Activated naive CD8-positive, alpha-beta T cell treated with anti-CD3 and anti-CD28 coated beads, Interleukin-2, amount 50 U/mL, for 24 hours (primary cell): ENCODE data around the gene HMG20A.

Experiments
- ATAC-seq: fragments of 150-1000 bp; cut with Tn5 transposase; one replicate; pipeline ENCODE4 v1.10.0; 2021
- DNase-seq: peaks from one replicate; pipeline ENCODE4 v3.0.0; 2021
- H3K27ac Mint-ChIP-seq: one replicate; pipeline ENCODE4 v1.8.0; 2021; ENCODE audit warnings: mild to moderate bottlenecking, mixed read lengths
- H3K27me3 Mint-ChIP-seq: one replicate; pipeline ENCODE4 v1.8.0; 2021; ENCODE audit warnings: mixed read lengths
- H3K36me3 Mint-ChIP-seq: one replicate; pipeline ENCODE4 v1.8.0; 2021; ENCODE audit warnings: low read depth, mixed read lengths
- H3K4me1 Mint-ChIP-seq: one replicate; pipeline ENCODE4 v1.8.0; 2021; ENCODE audit warnings: mixed read lengths
- H3K4me3 Mint-ChIP-seq: one replicate; pipeline ENCODE4 v1.8.0; 2021; ENCODE audit warnings: mild to moderate bottlenecking, moderate library complexity, mixed read lengths
- H3K9me3 Mint-ChIP-seq: one replicate; pipeline ENCODE4 v1.8.0; 2021; ENCODE audit warnings: mixed read lengths

The HMG20A gene

DNA sequence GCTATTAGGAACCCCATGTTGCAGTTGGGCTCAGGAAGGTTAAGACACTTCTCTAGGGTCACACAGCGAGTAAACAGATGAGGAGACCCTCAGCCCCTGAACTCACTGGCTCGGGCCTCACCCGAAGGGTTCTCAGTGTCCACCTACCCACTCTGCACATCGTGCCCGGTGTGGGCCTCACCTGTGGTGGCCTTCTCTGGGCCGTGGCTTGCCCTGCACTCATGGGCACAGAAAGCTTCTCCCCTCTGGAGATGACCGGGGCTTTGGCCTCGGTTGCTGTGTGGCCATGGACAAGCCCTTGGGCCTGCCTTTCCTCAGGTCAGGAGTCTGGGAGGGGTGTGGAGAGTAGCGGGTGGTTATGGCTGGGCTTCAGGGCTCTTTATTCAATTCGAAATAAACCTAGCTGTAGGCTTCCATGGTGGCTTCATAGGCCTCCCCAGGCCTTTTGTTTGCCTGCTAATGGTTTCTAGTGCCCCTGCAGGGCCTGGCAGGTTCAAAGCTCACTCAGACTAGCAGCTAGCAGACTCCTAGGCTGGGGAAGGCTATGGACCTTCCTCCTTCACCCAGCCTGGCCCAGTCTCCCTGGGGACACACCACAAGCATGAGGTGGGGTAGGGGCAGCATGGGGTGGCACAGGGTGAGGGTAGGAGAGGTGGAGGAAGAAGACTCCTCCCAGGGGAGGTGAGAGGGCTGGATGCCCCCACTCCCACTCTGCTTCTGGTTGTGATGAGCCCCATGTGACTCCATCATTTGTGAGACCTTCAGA is 108.9 kb downstream of the HMG20A start:
- no peaks in the 10 kb centered on the region for H3K36me3 Mint-ChIP-seq
- H3K27me3 Mint-ChIP-seq, result no peaks in the 10 kb centered on the region
- ATAC-seq (no peak), DNase-seq (no peak)
- H3K27ac Mint-ChIP-seq, result no peak overlapping the region
- no peak overlapping the region for H3K4me3 Mint-ChIP-seq
- H3K4me1 Mint-ChIP-seq, result no peaks in the 10 kb centered on the region
- H3K9me3 Mint-ChIP-seq, result no peaks in the 10 kb centered on the region

DNA sequence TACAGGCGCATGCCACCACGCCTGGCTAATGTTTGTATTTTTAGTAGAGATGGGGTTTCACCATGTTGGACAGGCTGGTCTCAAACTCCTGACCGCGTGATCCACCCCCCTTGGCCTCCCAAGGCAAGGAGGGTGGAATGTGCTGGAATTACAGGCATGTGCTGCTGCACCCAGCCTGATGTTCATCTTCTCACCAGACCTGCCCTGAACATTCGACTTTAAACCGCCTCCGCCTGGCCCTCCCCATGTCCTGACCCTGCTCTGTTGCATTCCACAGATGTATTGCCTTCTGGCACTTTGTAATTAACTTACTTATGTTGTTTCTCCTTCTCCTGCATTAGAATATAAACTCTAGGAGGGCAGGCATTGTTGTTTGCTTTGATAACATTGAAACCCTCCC is 109.9 kb downstream of the HMG20A start:
- H3K4me3 Mint-ChIP-seq, result no peak overlapping the region
- no peak for ATAC-seq
- no peaks in the 10 kb centered on the region for H3K9me3 Mint-ChIP-seq
- no peaks in the 10 kb centered on the region for H3K27me3 Mint-ChIP-seq
- no peak overlapping the region for H3K27ac Mint-ChIP-seq
- DNase-seq, result no peak
- no peaks in the 10 kb centered on the region for H3K4me1 Mint-ChIP-seq
- no peaks in the 10 kb centered on the region for H3K36me3 Mint-ChIP-seq

DNA sequence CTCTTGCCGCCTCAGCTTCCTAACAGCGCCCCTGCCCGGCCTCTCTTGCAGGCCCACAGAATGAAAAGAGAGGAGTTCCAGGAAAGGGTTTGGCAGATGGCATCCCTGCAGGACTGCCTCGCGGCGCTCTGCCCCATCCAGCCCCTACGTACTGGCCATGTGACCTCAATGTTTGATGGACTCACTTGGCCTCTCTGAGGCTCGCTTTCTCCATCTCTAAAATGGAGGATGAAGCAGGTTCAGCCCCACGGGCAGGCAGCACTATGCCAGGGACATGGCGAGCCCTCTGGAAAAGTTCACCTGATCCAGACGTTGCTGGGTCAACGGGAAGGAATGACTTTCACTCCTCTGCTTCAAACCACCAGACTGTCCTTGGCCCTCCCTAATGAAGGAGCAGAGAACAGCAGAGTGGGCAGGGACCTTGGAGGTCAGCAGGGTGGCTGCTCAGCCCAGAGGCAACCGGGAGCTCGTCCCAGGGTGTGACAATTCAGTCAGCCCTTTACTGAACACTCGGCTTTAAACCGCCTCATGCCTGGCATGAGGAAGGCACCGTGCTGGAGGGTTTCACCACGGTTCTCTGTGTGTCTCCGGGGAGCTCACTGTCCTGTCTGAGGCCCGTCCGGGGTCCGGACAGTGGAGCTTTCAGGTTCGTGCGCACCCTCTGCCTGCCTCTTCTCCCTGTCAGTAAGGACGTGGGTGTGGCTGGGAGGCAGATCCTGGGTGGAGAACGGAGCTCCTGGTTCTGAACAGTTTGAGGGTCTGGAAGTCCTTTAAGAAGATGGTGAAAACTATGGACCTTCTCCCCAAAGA is 110.7 kb downstream of the HMG20A start:
- H3K27me3 Mint-ChIP-seq, result no peaks in the 10 kb centered on the region
- no peaks in the 10 kb centered on the region for H3K36me3 Mint-ChIP-seq
- ATAC-seq, result no peak

DNA sequence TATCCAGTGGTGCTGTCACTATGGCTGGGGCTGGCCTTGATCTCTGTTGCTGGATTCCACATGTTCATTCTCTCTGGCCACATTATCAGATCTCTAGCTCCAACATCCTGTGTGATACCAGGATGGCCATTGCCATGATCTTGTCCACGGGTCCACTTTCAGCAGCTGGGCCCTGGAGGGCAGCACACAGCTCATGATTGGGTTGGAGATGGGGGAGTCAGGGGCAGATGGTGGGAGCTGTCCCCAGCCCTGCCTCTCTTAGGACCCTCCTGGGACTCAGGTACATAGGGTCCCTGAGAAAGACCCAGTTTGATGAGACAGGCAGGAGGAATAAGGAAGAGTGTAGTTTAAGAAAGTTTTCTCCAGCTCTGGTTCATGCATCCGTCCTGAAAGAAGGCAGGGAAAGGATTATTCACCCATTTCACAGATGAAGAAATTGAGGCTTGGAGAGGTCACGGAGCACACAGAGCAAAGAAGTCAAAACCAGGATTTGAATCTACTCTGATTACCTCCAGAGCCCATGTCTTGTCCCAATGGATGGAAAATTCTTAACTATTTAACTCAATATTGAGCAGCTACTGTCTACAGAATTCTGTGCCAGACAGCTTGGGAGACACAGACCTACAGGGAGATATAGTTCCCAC is 111.5 kb downstream of the HMG20A start:
- no peak overlapping the region for H3K4me3 Mint-ChIP-seq
- H3K27ac Mint-ChIP-seq, result no peak overlapping the region
- no peaks in the 10 kb centered on the region for H3K9me3 Mint-ChIP-seq
- ATAC-seq, result no peak
- DNase-seq, result no peak
- no peaks in the 10 kb centered on the region for H3K4me1 Mint-ChIP-seq
- no peaks in the 10 kb centered on the region for H3K27me3 Mint-ChIP-seq
- H3K36me3 Mint-ChIP-seq, result no peaks in the 10 kb centered on the region

More for the DNA sequence above, 110.7 kb downstream of the HMG20A start:
- no peaks in the 10 kb centered on the region for H3K4me1 Mint-ChIP-seq
- H3K9me3 Mint-ChIP-seq, result no peaks in the 10 kb centered on the region
- DNase-seq, result no peak
- no peak overlapping the region for H3K27ac Mint-ChIP-seq
- H3K4me3 Mint-ChIP-seq, result no peak overlapping the region

DNA sequence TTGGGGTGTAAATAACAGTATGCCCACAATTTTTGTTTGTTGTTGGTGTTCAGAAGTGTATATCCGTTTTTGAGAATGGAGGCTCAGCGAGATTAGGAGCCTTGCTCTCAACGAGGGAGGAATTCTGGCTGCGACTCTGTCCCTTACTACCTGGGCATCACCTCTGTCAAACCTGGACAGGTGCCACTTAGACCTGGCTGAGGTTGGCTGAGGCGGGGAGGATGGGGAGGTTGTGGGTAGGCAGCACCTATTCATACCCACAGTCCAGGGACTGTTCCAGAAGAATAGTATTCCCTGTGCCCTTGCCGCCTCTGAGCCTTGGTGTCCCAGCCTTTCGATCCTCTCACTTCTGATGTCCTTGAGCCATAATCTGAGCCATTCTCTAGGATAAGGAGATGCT is 112.2 kb downstream of the HMG20A start:
- H3K9me3 Mint-ChIP-seq, result no peaks in the 10 kb centered on the region
- DNase-seq (no peak), ATAC-seq (no peak)
- no peaks in the 10 kb centered on the region for H3K36me3 Mint-ChIP-seq
- H3K27ac Mint-ChIP-seq, result no peak overlapping the region
- peaks cover 2% of the 10 kb centered on the region for H3K4me1 Mint-ChIP-seq
- no peak overlapping the region for H3K4me3 Mint-ChIP-seq
- H3K27me3 Mint-ChIP-seq, result no peaks in the 10 kb centered on the region

DNA sequence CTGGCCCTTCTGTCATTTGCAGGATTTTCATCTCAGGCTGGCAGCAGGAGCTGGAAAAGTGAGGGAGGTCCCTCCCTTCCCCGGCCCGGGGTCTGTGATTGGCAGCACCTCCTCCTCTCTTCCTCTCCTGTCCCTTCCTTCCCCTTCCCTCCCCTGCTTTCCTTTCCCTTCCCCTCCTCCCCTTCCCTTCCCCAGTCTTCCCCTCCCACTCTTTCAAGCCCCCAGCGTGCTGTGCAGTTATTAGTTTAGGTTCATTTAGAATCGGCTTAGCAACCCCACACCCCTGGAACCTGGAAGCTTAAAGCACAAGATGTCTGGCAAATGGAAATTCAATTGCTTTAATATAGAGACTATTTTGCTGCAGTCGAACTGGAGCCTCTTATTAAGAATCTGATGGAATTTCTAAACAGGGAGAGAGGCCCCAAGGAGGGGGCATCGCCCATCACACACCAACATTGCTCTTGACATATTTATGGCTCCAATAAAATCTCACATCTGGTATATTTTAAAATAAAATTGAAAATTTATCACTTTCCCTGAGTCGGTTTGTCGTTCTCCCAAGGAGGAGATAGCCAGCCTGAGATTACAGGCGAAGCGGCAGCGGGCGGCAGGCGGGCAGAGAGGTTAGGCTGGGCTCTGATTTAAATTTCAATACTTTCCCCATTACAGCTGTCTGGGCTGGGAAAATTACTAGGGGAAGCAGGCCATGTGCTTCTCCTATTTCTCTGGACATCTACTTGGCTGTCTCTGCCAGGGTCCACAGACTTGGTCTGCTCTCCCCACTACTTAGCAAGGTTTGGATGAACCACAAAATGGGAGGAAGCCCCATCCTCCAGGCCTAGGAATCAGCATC is 113.1 kb downstream of the HMG20A start:
- Mint-ChIP-seq H3K27ac (no peak overlapping the region), H3K4me3 (no peak overlapping the region), H3K4me1 (peaks cover 7% of the 10 kb centered on the region)

More for the DNA sequence above, 113.1 kb downstream of the HMG20A start:
- no peaks in the 10 kb centered on the region for H3K27me3 Mint-ChIP-seq
- H3K9me3 Mint-ChIP-seq, result no peaks in the 10 kb centered on the region
- DNase-seq (no peak), ATAC-seq (no peak)
- no peaks in the 10 kb centered on the region for H3K36me3 Mint-ChIP-seq
